Panc1 (cell line): ENCODE results near the gene TMUB1.

Experiments used
- CTCF ChIP-seq: fragments of 450-650 bp; IDR thresholded peaks from 2 replicates; pipeline ENCODE4 v1.5.1; 2017; ENCODE audit warnings: mild to moderate bottlenecking
- POLR2AphosphoS5 ChIP-seq: IDR thresholded peaks from 2 replicates; pipeline ENCODE4 v1.6.1; 2012; ENCODE audit warnings: mild to moderate bottlenecking, low read depth, low read length, moderate library complexity
- REST ChIP-seq, 2 experiments: IDR thresholded peaks; 2 replicates each; pipeline ENCODE4 v1.6.1; 2011 to 2012; ENCODE audit warnings: low read depth in 2 of 2, control low read depth in 1 of 2, low read length in 1 of 2, mild to moderate bottlenecking in 1 of 2, moderate library complexity in 1 of 2; ENCODE audit not compliant: insufficient read depth in 1 of 2
- SIN3A ChIP-seq: IDR thresholded peaks from 2 replicates; pipeline ENCODE4 v1.6.1; 2012; ENCODE audit warnings: low read depth, mild to moderate bottlenecking, low read length, moderate library complexity, borderline replicate concordance; ENCODE audit not compliant: insufficient read depth
- TCF7L2 ChIP-seq: IDR thresholded peaks from 2 replicates; pipeline ENCODE4 v1.6.1; 2011; ENCODE audit warnings: mild to moderate bottlenecking, low read depth, low read length, inconsistent platforms

GRCh38 chr7:151079199-151079910, 3.9 kb downstream of the TMUB1 start:
- TF ChIP-seq CTCF, result no peak
- no peak for TF ChIP-seq SIN3A
- TF ChIP-seq POLR2AphosphoS5, result no peak; the same call in 1 of the 2 replicates
- TF ChIP-seq TCF7L2, result no peak
- TF ChIP-seq REST (IDR thresholded peaks at IDR 0.05; ENCODE audit: insufficient read depth in 1 of 2, low read depth in 2 of 2, low read length in 1 of 2), result no peak
